ENCODE data around the gene ITPKC.
A peak's percentile ranks its signal among the peaks of the same experiment; 100 is the strongest.
"Not testable (repeated sequence)": the region's sequence is repeated elsewhere in the genome, so short reads cannot be mapped to it uniquely, and the experiment has no call there.

ITPKC gene

DNA sequence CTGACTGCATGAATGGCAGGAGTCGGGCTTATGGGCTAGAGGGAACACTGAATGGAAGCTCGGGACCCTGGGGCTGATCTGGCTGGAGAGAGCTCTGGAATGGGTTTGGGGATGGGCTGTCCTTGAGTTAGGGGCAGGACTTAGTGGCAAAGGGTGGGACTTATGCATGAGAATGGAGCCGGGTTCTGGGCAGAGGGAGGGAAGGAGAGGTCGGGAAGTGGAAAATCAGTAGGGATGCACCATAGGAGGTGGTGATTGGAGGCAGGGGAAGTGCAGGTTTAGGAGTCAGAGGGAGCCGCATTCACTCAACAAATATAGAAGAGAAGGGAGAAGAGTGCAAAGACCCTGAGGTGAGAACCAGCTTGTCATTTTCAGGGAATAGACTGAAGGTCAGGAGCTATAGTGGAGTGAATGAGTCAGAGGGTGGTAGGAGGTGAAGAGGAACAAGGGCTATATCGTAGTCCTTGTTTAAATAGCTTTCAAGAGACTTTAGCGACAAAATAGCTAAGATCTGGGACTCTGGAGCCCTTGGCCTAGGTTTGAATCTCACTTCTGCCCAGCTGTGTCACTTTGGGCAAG lies 61.9 kb downstream of the ITPKC start:
- H3K9me3 ChIP-seq (ENCODE audit: control extremely low read depth in 1 of 5, control insufficient read depth in 4 of 5, insufficient read depth in 2 of 5, low read depth in 1 of 5, low read length in 4 of 5), result no peaks in the 10 kb centered on the region
- no peaks in the 10 kb centered on the region for H3K27me3 ChIP-seq (replicated peaks in 2 of 5; ENCODE audit: control insufficient read depth in 4 of 5, insufficient read depth in 5 of 5, low read length in 4 of 5)
- DNase-seq, result peak; percentile 11 to 64 (median 55)
- peaks cover 6 to 33% (median 18%) of the 10 kb centered on the region in 4 experiments for H3K4me1 ChIP-seq (ENCODE audit: control extremely low read depth in 1 of 4, control insufficient read depth in 4 of 4, insufficient read depth in 4 of 4, low read length in 3 of 4)
- ChIA-PET CTCF (interaction anchor here (0.9 to 4.2 kb wide), 6 partner anchors 9 to 501 kb away, joined by 3 to 25 read pairs (median 5); partner anchors contain the start of gene EGLN2), POLR2A (interaction anchor here (0.6 to 3.7 kb wide), 7 partner anchors 20 to 165 kb away, joined by 4 to 28 read pairs (median 9); partner anchors contain the start of genes ACTMAP, EGLN2, NUMBL and SNRPA)
- H3K4me3 ChIP-seq (ENCODE audit: control insufficient read depth in 1 of 7, extremely low read depth in 1 of 7, insufficient read depth in 4 of 7, low read depth in 2 of 7, low read length in 6 of 7), result peak overlapping the region; percentile 46 to 90 (median 77)
- peaks cover 0 to 4% (median 1%) of the 10 kb centered on the region in 4 experiments for H3K36me3 ChIP-seq (ENCODE audit: control insufficient read depth in 4 of 4, insufficient read depth in 4 of 4, low read length in 3 of 4)
- 16% methylated on average over 7 of the region's 7 CpGs for WGBS (ENCODE audit: insufficient coverage)
- H3K27ac ChIP-seq (ENCODE audit: insufficient read depth in 1 of 2, low read depth in 1 of 2, low read length in 2 of 2, poor library complexity in 1 of 2, severe bottlenecking in 2 of 2), result peak overlapping the region in 1 of 2 experiments; percentile 90

DNA sequence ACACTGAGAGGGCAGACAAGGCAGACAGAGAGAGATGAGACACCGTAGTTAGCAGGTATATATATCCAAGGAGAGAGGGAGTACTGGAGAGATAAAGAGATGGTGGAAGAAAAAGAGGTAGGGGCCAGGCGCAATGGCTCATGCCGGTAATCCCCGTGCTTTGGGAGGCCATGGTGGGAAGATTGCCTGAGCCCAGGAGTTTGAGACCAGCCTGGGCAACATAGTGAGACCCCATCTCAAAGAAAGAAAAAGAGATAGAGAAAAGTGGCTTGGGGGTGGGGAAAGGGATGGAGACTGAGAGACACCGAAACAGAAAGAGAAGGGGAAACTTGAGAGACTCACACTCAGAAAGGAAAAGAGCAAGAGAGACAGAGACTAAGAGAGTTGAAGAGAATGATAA lies 63.7 kb downstream of the ITPKC start:
- Histone ChIP-seq H3K4me1 (ENCODE audit: control extremely low read depth in 1 of 4, control insufficient read depth in 4 of 4, insufficient read depth in 4 of 4, low read length in 3 of 4) (peaks cover 6 to 24% (median 18%) of the 10 kb centered on the region in 4 experiments), H3K36me3 (ENCODE audit: control insufficient read depth in 4 of 4, insufficient read depth in 4 of 4, low read length in 3 of 4) (peaks cover 0 to 14% (median 2%) of the 10 kb centered on the region in 4 experiments), H3K27me3 (replicated peaks in 2 of 5; ENCODE audit: control insufficient read depth in 4 of 5, insufficient read depth in 5 of 5, low read length in 4 of 5) (no peaks in the 10 kb centered on the region), H3K27ac (ENCODE audit: insufficient read depth in 1 of 2, low read depth in 1 of 2, low read length in 2 of 2, poor library complexity in 1 of 2, severe bottlenecking in 2 of 2) (no peak overlapping the region), H3K9me3 (ENCODE audit: control extremely low read depth in 1 of 5, control insufficient read depth in 4 of 5, insufficient read depth in 2 of 5, low read depth in 1 of 5, low read length in 4 of 5) (no peaks in the 10 kb centered on the region), H3K4me3 (ENCODE audit: control insufficient read depth in 1 of 7, extremely low read depth in 1 of 7, insufficient read depth in 4 of 7, low read depth in 2 of 7, low read length in 6 of 7) (no peak overlapping the region)
- ChIA-PET CTCF (interaction anchor here (0.7 to 4.2 kb wide), 2 partner anchors 18 to 26 kb away, joined by 5 to 25 read pairs; partner anchors contain the start of gene EGLN2), POLR2A (no interaction called here)
- no peak for DNase-seq
- WGBS (ENCODE audit: insufficient coverage), result 98% methylated on average over 5 of the region's 5 CpGs

DNA sequence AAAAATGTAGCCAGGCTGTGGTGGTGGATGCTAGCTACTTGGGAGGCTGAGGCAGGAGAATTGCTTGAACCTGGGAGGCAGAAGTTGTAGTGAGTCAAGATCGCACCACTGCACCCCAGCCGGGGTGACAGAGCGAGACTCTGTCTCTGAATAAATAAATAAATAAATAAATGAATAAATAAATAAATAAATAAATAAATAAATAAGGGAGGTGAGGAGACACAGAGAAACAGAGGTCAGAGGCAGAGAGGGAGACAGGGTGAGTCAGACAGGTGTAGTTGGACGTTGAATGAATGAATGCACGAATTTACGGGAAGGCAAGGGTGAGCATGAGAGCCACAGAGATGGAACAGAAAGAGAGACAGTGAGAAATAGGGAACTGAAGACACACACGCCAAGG lies 64.2 kb downstream of the ITPKC start:
- POLR2A ChIA-PET, result no interaction called here
- peaks cover under 1 to 14% (median 3%) of the 10 kb centered on the region in 4 experiments for H3K36me3 ChIP-seq (ENCODE audit: control insufficient read depth in 4 of 4, insufficient read depth in 4 of 4, low read length in 3 of 4)
- H3K4me3 ChIP-seq (ENCODE audit: control insufficient read depth in 1 of 7, extremely low read depth in 1 of 7, insufficient read depth in 4 of 7, low read depth in 2 of 7, low read length in 6 of 7), result no peak overlapping the region
- 100% methylated on average over 4 of the region's 7 CpGs for WGBS (ENCODE audit: insufficient coverage)
- H3K27ac ChIP-seq (ENCODE audit: insufficient read depth in 1 of 2, low read depth in 1 of 2, low read length in 2 of 2, poor library complexity in 1 of 2, severe bottlenecking in 2 of 2), result no peak overlapping the region
- H3K4me1 ChIP-seq (ENCODE audit: control extremely low read depth in 1 of 4, control insufficient read depth in 4 of 4, insufficient read depth in 4 of 4, low read length in 3 of 4), result peaks cover 6 to 22% (median 18%) of the 10 kb centered on the region in 4 experiments
- CTCF ChIA-PET, result interaction anchor here (0.7 kb wide), 1 partner anchor 15 kb away, joined by 3 read pairs; no protein-coding TSS in a partner anchor
- no peak for DNase-seq
- H3K27me3 ChIP-seq (replicated peaks in 2 of 5; ENCODE audit: control insufficient read depth in 4 of 5, insufficient read depth in 5 of 5, low read length in 4 of 5), result no peaks in the 10 kb centered on the region
- no peaks in the 10 kb centered on the region for H3K9me3 ChIP-seq (ENCODE audit: control extremely low read depth in 1 of 5, control insufficient read depth in 4 of 5, insufficient read depth in 2 of 5, low read depth in 1 of 5, low read length in 4 of 5)

DNA sequence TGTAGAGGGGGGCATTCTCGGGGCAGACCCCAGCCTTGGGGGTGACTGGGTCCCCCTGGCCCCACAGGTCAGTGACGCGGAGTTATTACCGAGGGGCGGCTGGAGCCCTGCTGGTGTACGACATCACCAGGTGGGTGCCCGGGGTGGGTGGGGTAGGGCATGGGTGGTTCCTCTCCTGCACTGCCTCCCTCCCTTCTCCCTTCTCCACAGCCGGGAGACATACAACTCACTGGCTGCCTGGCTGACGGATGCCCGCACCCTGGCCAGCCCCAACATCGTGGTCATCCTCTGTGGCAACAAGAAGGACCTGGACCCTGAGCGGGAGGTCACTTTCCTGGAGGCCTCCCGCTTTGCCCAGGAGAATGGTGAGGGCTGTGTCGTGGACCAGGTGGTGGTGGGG lies 66.8 kb downstream of the ITPKC start:
- no peak for DNase-seq
- Histone ChIP-seq H3K9me3 (ENCODE audit: control extremely low read depth in 1 of 5, control insufficient read depth in 4 of 5, insufficient read depth in 2 of 5, low read depth in 1 of 5, low read length in 4 of 5) (no peaks in the 10 kb centered on the region), H3K27me3 (replicated peaks in 2 of 5; ENCODE audit: control insufficient read depth in 4 of 5, insufficient read depth in 5 of 5, low read length in 4 of 5) (no peaks in the 10 kb centered on the region), H3K36me3 (ENCODE audit: control insufficient read depth in 4 of 4, insufficient read depth in 4 of 4, low read length in 3 of 4) (peaks cover 4 to 24% (median 11%) of the 10 kb centered on the region in 4 experiments), H3K27ac (ENCODE audit: insufficient read depth in 1 of 2, low read depth in 1 of 2, low read length in 2 of 2, poor library complexity in 1 of 2, severe bottlenecking in 2 of 2) (no peak overlapping the region), H3K4me1 (ENCODE audit: control extremely low read depth in 1 of 4, control insufficient read depth in 4 of 4, insufficient read depth in 4 of 4, low read length in 3 of 4) (peaks cover 0 to 6% (median 6%) of the 10 kb centered on the region in 4 experiments), H3K4me3 (ENCODE audit: control insufficient read depth in 1 of 7, extremely low read depth in 1 of 7, insufficient read depth in 4 of 7, low read depth in 2 of 7, low read length in 6 of 7) (no peak overlapping the region)
- POLR2A ChIA-PET, result no interaction called here
- 96% methylated on average over 8 of the region's 14 CpGs for WGBS (ENCODE audit: insufficient coverage)
- CTCF ChIA-PET, result interaction anchor here (0.6 kb wide), 1 partner anchor 18 kb away, joined by 3 read pairs; no protein-coding TSS in a partner anchor

DNA sequence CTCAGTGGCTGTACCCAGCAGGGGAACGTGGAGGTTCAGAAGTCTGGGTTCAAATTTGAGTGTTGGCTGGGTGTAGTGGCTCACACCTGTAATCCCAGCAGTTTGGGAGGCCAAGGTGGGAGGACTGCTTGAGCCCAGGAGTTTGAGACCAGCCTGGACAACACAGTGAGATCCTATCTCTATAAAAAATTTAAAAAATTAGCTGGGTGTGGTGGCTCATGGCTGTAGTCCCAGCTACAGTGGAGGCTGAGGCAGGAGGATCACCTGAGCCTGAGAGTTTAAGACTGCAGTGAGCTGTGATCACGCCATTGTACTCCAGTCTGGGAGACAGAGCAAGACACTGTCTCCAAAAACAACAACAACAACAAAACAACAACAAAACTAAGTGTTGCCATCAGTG lies 67.2 kb downstream of the ITPKC start:
- peaks cover 4 to 24% (median 11%) of the 10 kb centered on the region in 4 experiments for H3K36me3 ChIP-seq (ENCODE audit: control insufficient read depth in 4 of 4, insufficient read depth in 4 of 4, low read length in 3 of 4)
- H3K4me3 ChIP-seq (ENCODE audit: control insufficient read depth in 1 of 7, extremely low read depth in 1 of 7, insufficient read depth in 4 of 7, low read depth in 2 of 7, low read length in 6 of 7); H3K27ac ChIP-seq (ENCODE audit: insufficient read depth in 1 of 2, low read depth in 1 of 2, low read length in 2 of 2, poor library complexity in 1 of 2, severe bottlenecking in 2 of 2); POLR2A ChIA-PET; H3K27me3 ChIP-seq (replicated peaks in 2 of 5; ENCODE audit: control insufficient read depth in 4 of 5, insufficient read depth in 5 of 5, low read length in 4 of 5); DNase-seq; H3K9me3 ChIP-seq (ENCODE audit: control extremely low read depth in 1 of 5, control insufficient read depth in 4 of 5, insufficient read depth in 2 of 5, low read depth in 1 of 5, low read length in 4 of 5); H3K4me1 ChIP-seq (ENCODE audit: control extremely low read depth in 1 of 4, control insufficient read depth in 4 of 4, insufficient read depth in 4 of 4, low read length in 3 of 4): not testable (repeated sequence)
- CTCF ChIA-PET, result interaction anchor here (0.6 kb wide), 1 partner anchor 17 kb away, joined by 3 read pairs; no protein-coding TSS in a partner anchor
- WGBS (ENCODE audit: insufficient coverage), result 100% methylated on average over 1 of the region's 2 CpGs

DNA sequence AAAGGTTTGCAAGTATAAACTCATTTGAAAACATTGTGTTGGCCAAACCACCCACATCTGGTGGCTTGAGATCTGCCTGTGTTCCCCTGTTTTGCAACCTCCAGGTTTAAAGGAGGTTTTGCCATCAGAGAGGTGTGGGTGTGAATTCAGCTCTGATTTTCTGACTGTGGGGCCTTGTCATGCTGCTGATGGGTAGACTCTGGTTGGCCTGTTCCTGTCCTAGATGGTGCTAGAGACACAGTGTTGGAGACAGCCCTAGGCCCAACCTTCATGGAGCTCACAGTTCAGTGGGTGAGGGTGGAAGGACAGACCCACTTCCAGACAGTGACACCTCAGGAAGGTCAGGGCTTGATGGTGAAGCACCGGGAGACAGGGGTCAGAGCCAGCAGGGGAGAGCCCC lies 68.6 kb downstream of the ITPKC start:
- Histone ChIP-seq H3K4me1 (ENCODE audit: control extremely low read depth in 1 of 4, control insufficient read depth in 4 of 4, insufficient read depth in 4 of 4, low read length in 3 of 4) (no peaks in the 10 kb centered on the region), H3K36me3 (ENCODE audit: control insufficient read depth in 4 of 4, insufficient read depth in 4 of 4, low read length in 3 of 4) (peaks cover 4 to 27% (median 11%) of the 10 kb centered on the region in 4 experiments), H3K27ac (ENCODE audit: insufficient read depth in 1 of 2, low read depth in 1 of 2, low read length in 2 of 2, poor library complexity in 1 of 2, severe bottlenecking in 2 of 2) (no peak overlapping the region), H3K4me3 (ENCODE audit: control insufficient read depth in 1 of 7, extremely low read depth in 1 of 7, insufficient read depth in 4 of 7, low read depth in 2 of 7, low read length in 6 of 7) (no peak overlapping the region), H3K27me3 (replicated peaks in 2 of 5; ENCODE audit: control insufficient read depth in 4 of 5, insufficient read depth in 5 of 5, low read length in 4 of 5) (no peaks in the 10 kb centered on the region), H3K9me3 (ENCODE audit: control extremely low read depth in 1 of 5, control insufficient read depth in 4 of 5, insufficient read depth in 2 of 5, low read depth in 1 of 5, low read length in 4 of 5) (no peaks in the 10 kb centered on the region)
- no peak for DNase-seq
- ChIA-PET POLR2A (no interaction called here), CTCF (no interaction called here)
- WGBS (ENCODE audit: insufficient coverage), result no CpG with 5 or more reads among the region's 1 CpG
